Spleen (tissue), 11 donors: ENCODE results near the gene KANTR. TPM values are rescaled to one million over a fixed set of nuclear protein-coding genes. Genes with fewer than 3 reads are reported as not detected.

Experiments used
- DNase-seq: peaks from one replicate; pipeline ENCODE4 v3.0.0-alpha.2; 2020
- H3K27ac ChIP-seq, 8 donors: fragments of 200-600 bp; sonication (generic) in 7 of 8; 1 replicate in 4 of 8; 2 replicates in 4 of 8; pipeline versions ENCODE4 v1.5.0 to v1.8.0; 2016 to 2021; ENCODE audit warnings: inconsistent platforms in 4 of 8, mild to moderate bottlenecking in 4 of 8, moderate library complexity in 1 of 8
- H3K27me3 ChIP-seq, 7 donors: fragments of 200-600 bp; sonication (generic) in 6 of 7; replicated peaks in 1 of 7; 1 replicate in 4 of 7; 2 replicates in 3 of 7; pipeline versions ENCODE4 v1.5.0 to v1.8.0; 2016 to 2021; ENCODE audit warnings: inconsistent platforms in 3 of 7, mild to moderate bottlenecking in 1 of 7
- H3K36me3 ChIP-seq, 6 donors: fragments of 200-600 bp; sonication (generic) in 5 of 6; 1 replicate in 4 of 6; 2 replicates in 2 of 6; pipeline versions ENCODE4 v1.5.0 to v1.8.0; 2016 to 2021; ENCODE audit warnings: inconsistent platforms in 2 of 6
- H3K4me1 ChIP-seq, 6 donors: fragments of 200-600 bp; sonication (generic) in 5 of 6; 1 replicate in 3 of 6; 2 replicates in 3 of 6; pipeline versions ENCODE4 v1.5.0 to v1.8.0; 2016 to 2021; ENCODE audit warnings: inconsistent platforms in 3 of 6
- H3K4me3 ChIP-seq, 8 donors: fragments of 200-600 bp; sonication (generic) in 7 of 8; 1 replicate in 4 of 8; 2 replicates in 4 of 8; pipeline versions ENCODE4 v1.5.0 to v1.8.0; 2016 to 2021; ENCODE audit warnings: inconsistent platforms in 4 of 8, mild to moderate bottlenecking in 4 of 8, moderate library complexity in 2 of 8
- H3K9me3 ChIP-seq, 8 donors: fragments of 200-600 bp; sonication (generic) in 7 of 8; 1 replicate in 4 of 8; 2 replicates in 4 of 8; pipeline versions ENCODE4 v1.5.0 to v1.8.0; 2016 to 2021; ENCODE audit warnings: inconsistent platforms in 4 of 8
- CTCF ChIP-seq, 11 experiments: fragments of 200-600 bp in 7 of 11; fragments of 450-650 bp in 4 of 11; sonication (generic) in 4 of 11; IDR thresholded peaks in 8 of 11; conservative IDR thresholded peaks in 3 of 11; 1 replicate in 7 of 11; 2 replicates in 4 of 11; pipeline versions ENCODE4 v1.4.0 to v1.8.0; 2016 to 2021; ENCODE audit warnings: antibody characterized with exemption in 11 of 11, inconsistent platforms in 4 of 11, mild to moderate bottlenecking in 1 of 11
- POLR2A ChIP-seq, 3 donors: fragments of 450-650 bp; IDR thresholded peaks; one replicate each; pipeline ENCODE4 v1.5.1; 2017; ENCODE audit warnings: antibody characterized with exemption in 3 of 3, mild to moderate bottlenecking in 1 of 3
- POLR2AphosphoS5 ChIP-seq, 3 donors: sonication (generic); formaldehyde crosslinking; IDR thresholded peaks; one replicate each; pipeline ENCODE4 v1.5.1; 2017; ENCODE audit warnings: antibody characterized with exemption in 3 of 3
- WGBS, 5 donors: extraction: QIAGEN DNeasy Blood & Tissue Kit in 3 of 5; methylation state at CpG; one replicate each; pipeline versions ENCODE4 v1.1.5 to v1.1.7; 2013 to 2018; 5-methylcytosine and 5-hydroxymethylcytosine counted together
- intact Hi-C: fragments of 100-400 bp; cut with DNase I; formaldehyde crosslinking; loops from one replicate; pipeline ENCODE4 v1.15.0; 2023; ENCODE audit warnings: low total_unique reads
- polyA plus RNA-seq, 3 donors: library from polyadenylated mRNA; stranded (reverse); fragments of 200-250 nt; gene quantifications; one replicate each; pipeline ENCODE4 v1.2.1, GENCODE V29; 2013
- total RNA-seq, 7 donors: library from RNA; depleted of rRNA in 3 of 7; stranded (reverse); fragments of >200 nt in 3 of 7; fragmentation: NEBNext Ultra II Directional in 4 of 7; extraction: Animal tissue kit (Norgen Biotek cat#: 25700) in 4 of 7; gene quantifications; one replicate each; pipeline versions ENCODE4 v1.1.0 to v1.2.1, GENCODE V29; 2016 to 2021
- donor health status: healthy with polysubstance abuse.
- donor health status: DM: no; HTN: no; CAD: no; lungs with moderate emphysema.
- donor health status: DM: no; HTN: no; CAD: no.
- donor health status: Bipolar disorder and iron deficiency.
- donor health status: healthy.
- donor health status: DM: no; HTN: no; CAD: no.
- donor health status: DM: yes; HTN: yes; CAD: no.

KANTR gene
- total and polyA plus RNA-seq, 10 donors = 4.4 to 34.5 (median 18.1) TPM

DNA sequence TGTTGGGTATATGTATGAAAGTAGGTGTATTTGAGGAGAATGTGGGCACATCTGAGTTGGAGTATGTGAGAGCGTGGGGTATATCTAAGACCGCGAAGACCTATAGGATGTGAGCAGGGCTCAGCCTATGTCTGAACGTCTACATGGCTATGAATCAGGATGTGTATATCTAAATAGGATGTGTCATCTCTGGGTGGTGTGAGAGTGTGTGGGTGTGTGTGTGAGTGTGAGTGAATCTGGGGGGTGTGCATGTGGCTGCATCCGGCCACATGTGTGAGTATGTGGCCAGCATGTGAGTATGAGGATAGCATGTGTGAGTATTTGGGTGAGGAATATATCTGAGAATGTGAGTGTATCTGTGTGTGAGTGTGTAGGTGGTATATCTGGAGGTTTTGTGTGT, 37.6 kb upstream of the KANTR start:
- 84 to 87% (median 84%) methylated on average over 5 of the region's 5 CpGs for WGBS, 5 donors
- no peak overlapping the region for H3K27ac ChIP-seq
- intact Hi-C loops = no loop called here
- DNase-seq = no peak
- H3K36me3 ChIP-seq = no peaks in the 10 kb centered on the region
- H3K9me3 ChIP-seq = no peaks in the 10 kb centered on the region
- TF ChIP-seq POLR2A (IDR thresholded peaks at IDR 0.05) = no peak
- no peak for TF ChIP-seq POLR2AphosphoS5 (IDR thresholded peaks at IDR 0.05)
- TF ChIP-seq CTCF (IDR thresholded peaks at IDR 0.05 in 8 of 11, conservative IDR thresholded peaks at IDR 0.05 in 3 of 11) = no peak
- no peak overlapping the region for H3K4me3 ChIP-seq
- no peaks in the 10 kb centered on the region for H3K4me1 ChIP-seq
- no peaks in the 10 kb centered on the region for H3K27me3 ChIP-seq

DNA sequence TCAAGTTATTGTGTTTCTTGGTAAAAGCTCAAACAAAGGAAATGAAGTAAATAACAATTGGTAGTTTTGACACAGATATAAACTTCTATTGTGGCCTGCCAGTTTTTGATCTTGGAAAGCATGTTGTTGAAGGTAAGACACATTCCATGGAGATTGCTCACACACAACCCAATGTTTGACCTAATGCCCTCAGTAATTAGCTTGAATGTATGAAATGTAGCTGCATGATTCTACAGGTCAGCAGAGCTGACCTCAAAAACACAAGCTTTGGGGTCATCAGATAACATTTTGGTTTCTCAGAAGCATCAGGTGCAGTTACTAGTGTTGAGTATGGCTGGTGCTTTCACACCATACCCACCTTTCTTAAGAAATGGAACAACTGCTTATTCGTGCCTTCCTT, 28.8 kb upstream of the KANTR start:
- TF ChIP-seq POLR2A (IDR thresholded peaks at IDR 0.05) (no peak), POLR2AphosphoS5 (IDR thresholded peaks at IDR 0.05) (no peak), CTCF (IDR thresholded peaks at IDR 0.05 in 8 of 11, conservative IDR thresholded peaks at IDR 0.05 in 3 of 11) (no peak)
- H3K27me3 ChIP-seq = peaks cover 0 to 13% (median 0%) of the 10 kb centered on the region in 7 donors
- 56 to 94% (median 67%) methylated on average over 1 of the region's 1 CpG for WGBS, 5 donors
- no peaks in the 10 kb centered on the region for H3K4me1 ChIP-seq
- no peak for DNase-seq
- H3K36me3 ChIP-seq = no peaks in the 10 kb centered on the region
- H3K27ac ChIP-seq = no peak overlapping the region
- no peak overlapping the region for H3K4me3 ChIP-seq
- intact Hi-C loops = no loop called here
- no peaks in the 10 kb centered on the region for H3K9me3 ChIP-seq

DNA sequence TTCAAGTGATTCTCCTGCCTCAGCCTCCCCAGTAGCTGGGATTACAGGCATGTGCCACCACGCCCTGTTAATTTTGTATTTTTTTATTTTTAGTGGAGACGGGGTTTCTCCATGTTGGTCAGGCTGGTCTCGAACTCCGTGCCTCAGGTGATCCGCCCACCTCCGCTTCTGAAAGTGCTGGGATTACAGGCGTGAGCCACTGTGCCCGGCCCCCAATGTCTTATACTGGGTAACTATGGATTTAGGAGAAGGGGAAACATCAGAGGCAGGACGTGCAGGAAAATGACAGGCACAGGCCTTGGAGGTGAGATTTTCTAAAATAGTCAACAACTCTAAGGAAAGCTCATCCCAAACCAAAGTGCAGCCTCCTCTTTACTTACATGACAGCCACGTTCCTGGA, 22.9 kb upstream of the KANTR start:
- Histone ChIP-seq H3K36me3 (no peaks in the 10 kb centered on the region), H3K4me3 (no peak overlapping the region), H3K4me1 (peaks cover 0 to 11% (median 4%) of the 10 kb centered on the region in 6 donors), H3K9me3 (no peaks in the 10 kb centered on the region), H3K27ac (peak overlapping the region in 2 of 8 donors; percentile 76 to 78), H3K27me3 (peaks cover 0 to 6% (median 0%) of the 10 kb centered on the region in 7 donors)
- 73 to 93% (median 84%) methylated on average over 10 of the region's 10 CpGs for WGBS, 5 donors
- intact Hi-C loops = no loop called here
- no peak for TF ChIP-seq POLR2AphosphoS5 (IDR thresholded peaks at IDR 0.05)
- DNase-seq = no peak

GRCh38 chrX:53071604-53072417, 22.1 kb upstream of the KANTR start:
- Histone ChIP-seq H3K4me3 (peak overlapping the region; percentile 9 to 66 (median 34)), H3K9me3 (no peaks in the 10 kb centered on the region), H3K36me3 (no peaks in the 10 kb centered on the region), H3K27ac (peak overlapping the region in 6 of 8 donors; percentile 7 to 83 (median 77)), H3K27me3 (peaks cover 0 to 6% (median 0%) of the 10 kb centered on the region in 7 donors), H3K4me1 (peaks cover 0 to 11% (median 4%) of the 10 kb centered on the region in 6 donors)
- intact Hi-C loops = no loop called here
- 1 to 17% (median 4%) methylated on average over 7 to 31 of the region's 31 CpGs for WGBS, 5 donors
- peak; percentile 92 for DNase-seq
- TF ChIP-seq POLR2A (IDR thresholded peaks at IDR 0.05) = no peak
- peak; percentile 81 to 93 (median 87) for TF ChIP-seq POLR2AphosphoS5 (IDR thresholded peaks at IDR 0.05)
- peak; percentile 56 to 82 (median 71) for TF ChIP-seq CTCF (IDR thresholded peaks at IDR 0.05 in 8 of 11, conservative IDR thresholded peaks at IDR 0.05 in 3 of 11)
